Measurements from ENCODE around the gene SKP1. TPM values are rescaled to one million over a fixed set of nuclear protein-coding genes. Genes with fewer than 3 reads are reported as not detected.

Gene SKP1
- total RNA-seq, 1 experiment from 2014 or later, result 348 TPM

GRCh38 chr5:134116789-134117761 lies 59.7 kb downstream of the SKP1 start:
- no peaks in the 10 kb centered on the region; a peak in 1 of 5 replicates for H3K9me3 Mint-ChIP-seq
- Histone ChIP-seq H3K14ac (ENCODE audit: insufficient read depth, low read length) (no peak overlapping the region), H2BK120ac (ENCODE audit: low read depth, low read length, poor library complexity, severe bottlenecking) (no peak overlapping the region), H3K79me1 (ENCODE audit: insufficient read depth, low read depth, low read length, poor library complexity, severe bottlenecking) (no peaks in the 10 kb centered on the region), H2BK20ac (ENCODE audit: low read depth, low read length, poor library complexity, severe bottlenecking) (no peak overlapping the region), H3K4ac (ENCODE audit: low read depth, low read length) (no peak overlapping the region), H4K20me1 (ENCODE audit: control insufficient read depth, insufficient read depth, insufficient read length) (peaks cover 3% of the 10 kb centered on the region), H2AFZ (ENCODE audit: low read length) (no peak overlapping the region), H4K5ac (ENCODE audit: insufficient read length, low read depth, low read length) (no peak overlapping the region), H3K4me1 (ENCODE audit: insufficient read depth, low read length) (no peaks in the 10 kb centered on the region), H4K91ac (ENCODE audit: insufficient read length, low read depth, low read length) (no peak overlapping the region), H3K23me2 (ENCODE audit: insufficient read length, low read depth, low read length, poor library complexity, severe bottlenecking) (peaks cover 14% of the 10 kb centered on the region), H3K79me2 (ENCODE audit: insufficient read depth, low read length) (no peaks in the 10 kb centered on the region), H2BK15ac (ENCODE audit: low read depth, low read length) (no peak overlapping the region), H3K9me3 (ENCODE audit: control insufficient read depth, low read depth, low read length) (no peaks in the 10 kb centered on the region), H2BK12ac (ENCODE audit: insufficient read length, low read depth, low read length) (no peak overlapping the region), H3K9ac (ENCODE audit: extremely low read depth, insufficient read length, low read length) (no peak overlapping the region), H3K56ac (ENCODE audit: insufficient read length, low read depth, low read length) (no peak overlapping the region), H2AK5ac (ENCODE audit: insufficient read length, low read length) (no peak overlapping the region), H3K27me3 (ENCODE audit: insufficient read depth, low read length) (peaks cover 16% of the 10 kb centered on the region; the same call in 1 of the 2 replicates), H4K8ac (replicated peaks; ENCODE audit: insufficient read length, low read depth, low read length) (no peak overlapping the region), H3K27ac (ENCODE audit: insufficient read length, low read depth, low read length) (no peak overlapping the region), H3K4me2 (ENCODE audit: insufficient read depth, insufficient read length, low read length) (no peak overlapping the region), H3K18ac (ENCODE audit: insufficient read length, low read depth, low read length) (no peak overlapping the region), H3K23ac (ENCODE audit: insufficient read length, low read depth, low read length) (no peak overlapping the region), H3T11ph (ENCODE audit: low read length) (no peak overlapping the region), H2BK5ac (ENCODE audit: insufficient read length, low read length) (no peak overlapping the region)
- no peak for TF ChIP-seq CTCF (conservative IDR thresholded peaks at IDR 0.05)
- H3K27me3 Mint-ChIP-seq (ENCODE audit: low read depth), result peaks cover 25% of the 10 kb centered on the region
- no peak overlapping the region for H3K27ac Mint-ChIP-seq
- no CpG with 5 or more reads among the region's 12 CpGs for WGBS (ENCODE audit: extremely low coverage, insufficient read length, low lambda C conversion rate)
- no peak overlapping the region for H3K4me3 Mint-ChIP-seq
- H3K36me3 Mint-ChIP-seq (ENCODE audit: insufficient read depth in 1 of 3, low read depth in 3 of 3), result peaks cover 0 to 20% (median 14%) of the 10 kb centered on the region in 3 experiments; a peak in 4 of 7 replicates
- peaks cover 7 to 8% of the 10 kb centered on the region in 2 experiments for H3K4me1 Mint-ChIP-seq
- DNase-seq, result no peak
